HepG2 (cell line): ENCODE measurements around the gene DYSF. TPM values are rescaled to one million over a fixed set of nuclear protein-coding genes. Genes with fewer than 3 reads are reported as not detected.

Experiments
- GLI4 ChIP-seq: sonication (generic); formaldehyde crosslinking; IDR thresholded peaks from 2 replicates; pipeline ENCODE4 v1.5.1; 2020; ENCODE audit warnings: missing genetic modification reagents, mild to moderate bottlenecking, moderate library complexity, borderline replicate concordance
- ONECUT2 ChIP-seq: sonication (generic); formaldehyde crosslinking; IDR thresholded peaks from 2 replicates; pipeline ENCODE4 v1.4.0; 2020; ENCODE audit warnings: missing genetic modification reagents
- SOX13 ChIP-seq, 3 experiments: fragments of 450-650 bp in 1 of 3; sonication (generic) in 1 of 3; formaldehyde crosslinking in 1 of 3; IDR thresholded peaks in 2 of 3; conservative IDR thresholded peaks in 1 of 3; 2 replicates each; pipeline versions ENCODE4 v1.5.0 to v1.6.1; 2016 to 2020; ENCODE audit warnings: antibody characterized with exemption in 1 of 3, mild to moderate bottlenecking in 1 of 3, missing compliant biosample characterization in 1 of 3, missing genetic modification reagents in 1 of 3, moderate library complexity in 1 of 3
- ZNF124 ChIP-seq: sonication (generic); formaldehyde crosslinking; IDR thresholded peaks from 2 replicates; pipeline ENCODE4 v1.4.0; 2020; ENCODE audit warnings: missing genetic modification reagents
- ZNF512 ChIP-seq: sonication (generic); formaldehyde crosslinking; IDR thresholded peaks from 2 replicates; pipeline ENCODE4 v1.4.0; 2020; ENCODE audit warnings: mild to moderate bottlenecking, missing genetic modification reagents
- ZNF570 ChIP-seq: sonication (generic); formaldehyde crosslinking; IDR thresholded peaks from 2 replicates; pipeline ENCODE4 v1.4.0; 2020; ENCODE audit warnings: mild to moderate bottlenecking, missing genetic modification reagents, borderline replicate concordance
- polyA plus RNA-seq, 8 experiments: library from polyadenylated mRNA; depleted of rRNA in 3 of 8; stranded (reverse) in 7 of 8; unstranded in 1 of 8; fragments of >200 nt; fragmentation: Illumina TruSeq in 4 of 8; extraction: Trizol in 4 of 8; gene quantifications; 2 replicates each; pipeline versions ENCODE4 v1.2.1 to v1.2.3, GENCODE V29; 2011 to 2016; ENCODE audit warnings: low read depth in 4 of 8, missing spikeins in 1 of 8, mixed read lengths in 1 of 8; ENCODE audit not compliant: insufficient read depth in 1 of 8
- total RNA-seq, 5 experiments: library from RNA; depleted of rRNA; stranded (reverse); fragments of >200 nt; fragmentation: Illumina TruSeq; extraction: Trizol; gene quantifications; 2 replicates each; pipeline ENCODE4 v1.2.3, GENCODE V29; 2016; ENCODE audit warnings: low read depth in 1 of 5
- TF ChIP-seq, protein P1 (sequence below): sonication (generic); formaldehyde crosslinking; IDR thresholded peaks from 2 replicates; pipeline ENCODE4 v1.9.0; 2021; ENCODE audit warnings: mild to moderate bottlenecking, missing genetic modification reagents

DYSF gene
- total and polyA plus RNA-seq, 2 of the 13 experiments (the other 11 are each of a cell fraction or from before 2014, with no cell fraction given) = 0.15 to 2.4 TPM

DNA sequence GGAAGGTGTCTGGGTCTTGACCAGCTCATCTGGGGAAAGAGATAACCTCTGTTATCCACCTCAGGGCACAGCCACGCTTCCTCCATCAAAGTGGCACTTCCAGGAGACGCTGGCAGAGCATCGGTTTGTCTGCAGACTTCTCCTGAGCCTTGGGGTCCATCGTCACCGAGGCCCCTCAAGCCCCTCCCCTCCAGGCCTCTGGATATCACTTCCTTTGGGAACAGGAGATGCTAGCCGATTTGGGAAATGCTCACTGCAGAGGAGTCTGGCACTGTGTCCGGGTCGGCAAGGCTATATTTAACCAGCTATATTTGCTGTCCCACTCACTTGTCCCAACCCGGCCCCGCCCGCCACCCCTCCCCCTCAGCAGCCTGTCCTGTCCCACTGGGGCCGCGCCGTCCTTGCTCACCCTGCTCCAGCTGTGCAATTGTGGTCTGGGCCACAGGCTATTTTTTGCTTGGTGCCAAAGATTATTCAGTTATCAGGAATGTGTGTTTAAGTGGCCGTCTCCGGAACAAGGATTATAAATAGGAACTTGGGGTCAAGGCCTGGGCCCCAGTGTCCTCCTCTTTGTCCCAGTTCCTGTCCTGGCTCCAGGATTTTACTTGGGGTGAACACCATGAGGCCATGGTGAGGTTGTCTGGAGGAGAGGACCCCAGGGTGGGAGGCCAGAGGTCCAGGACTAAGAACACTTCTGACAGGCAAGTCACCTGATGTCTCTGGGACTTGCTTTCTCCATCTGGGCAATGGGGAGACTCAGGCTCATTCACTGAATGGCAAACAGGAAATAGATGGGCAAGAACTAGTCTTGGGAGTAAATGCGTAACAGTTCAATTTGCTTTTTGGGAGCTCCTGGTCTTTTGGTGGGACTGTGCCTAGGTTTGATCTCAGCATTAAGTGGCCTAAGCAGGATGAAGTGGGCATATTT is 263.6 kb downstream of the DYSF start (continued):
- TF ChIP-seq, protein P1, sequence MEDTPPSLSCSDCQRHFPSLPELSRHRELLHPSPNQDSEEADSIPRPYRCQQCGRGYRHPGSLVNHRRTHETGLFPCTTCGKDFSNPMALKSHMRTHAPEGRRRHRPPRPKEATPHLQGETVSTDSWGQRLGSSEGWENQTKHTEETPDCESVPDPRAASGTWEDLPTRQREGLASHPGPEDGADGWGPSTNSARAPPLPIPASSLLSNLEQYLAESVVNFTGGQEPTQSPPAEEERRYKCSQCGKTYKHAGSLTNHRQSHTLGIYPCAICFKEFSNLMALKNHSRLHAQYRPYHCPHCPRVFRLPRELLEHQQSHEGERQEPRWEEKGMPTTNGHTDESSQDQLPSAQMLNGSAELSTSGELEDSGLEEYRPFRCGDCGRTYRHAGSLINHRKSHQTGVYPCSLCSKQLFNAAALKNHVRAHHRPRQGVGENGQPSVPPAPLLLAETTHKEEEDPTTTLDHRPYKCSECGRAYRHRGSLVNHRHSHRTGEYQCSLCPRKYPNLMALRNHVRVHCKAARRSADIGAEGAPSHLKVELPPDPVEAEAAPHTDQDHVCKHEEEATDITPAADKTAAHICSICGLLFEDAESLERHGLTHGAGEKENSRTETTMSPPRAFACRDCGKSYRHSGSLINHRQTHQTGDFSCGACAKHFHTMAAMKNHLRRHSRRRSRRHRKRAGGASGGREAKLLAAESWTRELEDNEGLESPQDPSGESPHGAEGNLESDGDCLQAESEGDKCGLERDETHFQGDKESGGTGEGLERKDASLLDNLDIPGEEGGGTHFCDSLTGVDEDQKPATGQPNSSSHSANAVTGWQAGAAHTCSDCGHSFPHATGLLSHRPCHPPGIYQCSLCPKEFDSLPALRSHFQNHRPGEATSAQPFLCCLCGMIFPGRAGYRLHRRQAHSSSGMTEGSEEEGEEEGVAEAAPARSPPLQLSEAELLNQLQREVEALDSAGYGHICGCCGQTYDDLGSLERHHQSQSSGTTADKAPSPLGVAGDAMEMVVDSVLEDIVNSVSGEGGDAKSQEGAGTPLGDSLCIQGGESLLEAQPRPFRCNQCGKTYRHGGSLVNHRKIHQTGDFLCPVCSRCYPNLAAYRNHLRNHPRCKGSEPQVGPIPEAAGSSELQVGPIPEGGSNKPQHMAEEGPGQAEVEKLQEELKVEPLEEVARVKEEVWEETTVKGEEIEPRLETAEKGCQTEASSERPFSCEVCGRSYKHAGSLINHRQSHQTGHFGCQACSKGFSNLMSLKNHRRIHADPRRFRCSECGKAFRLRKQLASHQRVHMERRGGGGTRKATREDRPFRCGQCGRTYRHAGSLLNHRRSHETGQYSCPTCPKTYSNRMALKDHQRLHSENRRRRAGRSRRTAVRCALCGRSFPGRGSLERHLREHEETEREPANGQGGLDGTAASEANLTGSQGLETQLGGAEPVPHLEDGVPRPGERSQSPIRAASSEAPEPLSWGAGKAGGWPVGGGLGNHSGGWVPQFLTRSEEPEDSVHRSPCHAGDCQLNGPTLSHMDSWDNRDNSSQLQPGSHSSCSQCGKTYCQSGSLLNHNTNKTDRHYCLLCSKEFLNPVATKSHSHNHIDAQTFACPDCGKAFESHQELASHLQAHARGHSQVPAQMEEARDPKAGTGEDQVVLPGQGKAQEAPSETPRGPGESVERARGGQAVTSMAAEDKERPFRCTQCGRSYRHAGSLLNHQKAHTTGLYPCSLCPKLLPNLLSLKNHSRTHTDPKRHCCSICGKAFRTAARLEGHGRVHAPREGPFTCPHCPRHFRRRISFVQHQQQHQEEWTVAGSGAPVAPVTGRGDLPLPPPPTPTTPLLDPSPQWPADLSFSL (CRISPR knock-in tag) = no peak
- TF ChIP-seq ZNF570 (no peak), ZNF124 (no peak), ONECUT2 (CRISPR knock-in tag) (no peak), ZNF512 (CRISPR knock-in tag) (no peak), SOX13 (IDR thresholded peaks at IDR 0.05) (no peak), SOX13 (CRISPR knock-in tag; conservative IDR thresholded peaks at IDR 0.05 in 1 of 2, IDR thresholded peaks at IDR 0.05 in 1 of 2) (peak in 1 of 2 experiments; percentile 72; a peak in 1 of 4 replicates), GLI4 (no peak)
